ENCODE results near the gene MAN1A1. TPM values are rescaled to one million over a fixed set of nuclear protein-coding genes. Genes with fewer than 3 reads are reported as not detected.

MAN1A1 gene
- total and polyA plus RNA-seq, 4 donors: 68.2 to 209 (median 148) TPM

DNA sequence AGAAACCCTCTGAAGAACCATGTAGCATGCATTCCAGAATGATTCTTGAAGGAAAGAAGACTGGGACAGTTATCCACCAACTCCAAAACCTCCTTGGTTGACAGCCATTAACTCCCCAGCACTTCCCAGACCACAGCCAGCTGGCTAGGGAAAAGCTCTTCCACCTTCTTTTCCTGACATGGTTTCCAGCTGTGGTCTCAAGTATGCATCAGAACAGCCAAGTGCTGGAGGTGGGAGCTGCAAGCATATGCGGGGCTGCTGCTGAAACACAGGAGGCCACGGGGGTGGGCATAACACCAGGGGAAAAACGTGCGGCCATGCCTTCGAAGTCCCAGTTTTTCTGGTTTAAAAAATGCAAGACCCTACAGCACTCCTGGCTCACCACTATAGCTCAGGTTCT, 163.1 kb downstream of the MAN1A1 start:
- Histone ChIP-seq H3K4me1 (ENCODE audit: control insufficient read depth in 4 of 4, insufficient read depth in 4 of 4, low read length in 3 of 4) (no peaks in the 10 kb centered on the region), H3K4me3 (ENCODE audit: low read depth in 1 of 3, low read length in 3 of 3) (no peak overlapping the region), H3K27me3 (ENCODE audit: control insufficient read depth in 4 of 4, insufficient read depth in 4 of 4, low read length in 3 of 4) (no peaks in the 10 kb centered on the region), H3K27ac (ENCODE audit: low read depth in 1 of 2, low read length in 2 of 2) (no peak overlapping the region), H3K9me3 (ENCODE audit: control insufficient read depth in 4 of 4, low read length in 3 of 4) (no peaks in the 10 kb centered on the region), H3K36me3 (ENCODE audit: control insufficient read depth in 4 of 4, insufficient read depth in 3 of 4, low read depth in 1 of 4, low read length in 3 of 4) (peaks cover 5 to 70% (median 58%) of the 10 kb centered on the region in 4 donors), H3K9ac (ENCODE audit: low read depth in 1 of 2, low read length in 2 of 2) (no peak overlapping the region)
- TF ChIP-seq RAD21 (IDR thresholded peaks at IDR 0.05) (no peak), RXRA (IDR thresholded peaks at IDR 0.05) (no peak), EGR1 (IDR thresholded peaks at IDR 0.05; ENCODE audit: low read depth in 2 of 2) (no peak), FOXA2 (IDR thresholded peaks at IDR 0.05) (no peak), HNF4G (IDR thresholded peaks at IDR 0.05) (no peak), SP1 (IDR thresholded peaks at IDR 0.05) (no peak)
- TF ChIP-seq, protein P1, sequence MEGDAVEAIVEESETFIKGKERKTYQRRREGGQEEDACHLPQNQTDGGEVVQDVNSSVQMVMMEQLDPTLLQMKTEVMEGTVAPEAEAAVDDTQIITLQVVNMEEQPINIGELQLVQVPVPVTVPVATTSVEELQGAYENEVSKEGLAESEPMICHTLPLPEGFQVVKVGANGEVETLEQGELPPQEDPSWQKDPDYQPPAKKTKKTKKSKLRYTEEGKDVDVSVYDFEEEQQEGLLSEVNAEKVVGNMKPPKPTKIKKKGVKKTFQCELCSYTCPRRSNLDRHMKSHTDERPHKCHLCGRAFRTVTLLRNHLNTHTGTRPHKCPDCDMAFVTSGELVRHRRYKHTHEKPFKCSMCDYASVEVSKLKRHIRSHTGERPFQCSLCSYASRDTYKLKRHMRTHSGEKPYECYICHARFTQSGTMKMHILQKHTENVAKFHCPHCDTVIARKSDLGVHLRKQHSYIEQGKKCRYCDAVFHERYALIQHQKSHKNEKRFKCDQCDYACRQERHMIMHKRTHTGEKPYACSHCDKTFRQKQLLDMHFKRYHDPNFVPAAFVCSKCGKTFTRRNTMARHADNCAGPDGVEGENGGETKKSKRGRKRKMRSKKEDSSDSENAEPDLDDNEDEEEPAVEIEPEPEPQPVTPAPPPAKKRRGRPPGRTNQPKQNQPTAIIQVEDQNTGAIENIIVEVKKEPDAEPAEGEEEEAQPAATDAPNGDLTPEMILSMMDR (IDR thresholded peaks at IDR 0.05; ENCODE audit: low read depth, low read length, missing input control): no peak
- TF ChIP-seq, protein P2, sequence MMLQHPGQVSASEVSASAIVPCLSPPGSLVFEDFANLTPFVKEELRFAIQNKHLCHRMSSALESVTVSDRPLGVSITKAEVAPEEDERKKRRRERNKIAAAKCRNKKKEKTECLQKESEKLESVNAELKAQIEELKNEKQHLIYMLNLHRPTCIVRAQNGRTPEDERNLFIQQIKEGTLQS (IDR thresholded peaks at IDR 0.05): no peak
- DNase-seq (ENCODE audit: low spot score): no peak
- WGBS: 93% methylated on average over 5 of the region's 5 CpGs

DNA sequence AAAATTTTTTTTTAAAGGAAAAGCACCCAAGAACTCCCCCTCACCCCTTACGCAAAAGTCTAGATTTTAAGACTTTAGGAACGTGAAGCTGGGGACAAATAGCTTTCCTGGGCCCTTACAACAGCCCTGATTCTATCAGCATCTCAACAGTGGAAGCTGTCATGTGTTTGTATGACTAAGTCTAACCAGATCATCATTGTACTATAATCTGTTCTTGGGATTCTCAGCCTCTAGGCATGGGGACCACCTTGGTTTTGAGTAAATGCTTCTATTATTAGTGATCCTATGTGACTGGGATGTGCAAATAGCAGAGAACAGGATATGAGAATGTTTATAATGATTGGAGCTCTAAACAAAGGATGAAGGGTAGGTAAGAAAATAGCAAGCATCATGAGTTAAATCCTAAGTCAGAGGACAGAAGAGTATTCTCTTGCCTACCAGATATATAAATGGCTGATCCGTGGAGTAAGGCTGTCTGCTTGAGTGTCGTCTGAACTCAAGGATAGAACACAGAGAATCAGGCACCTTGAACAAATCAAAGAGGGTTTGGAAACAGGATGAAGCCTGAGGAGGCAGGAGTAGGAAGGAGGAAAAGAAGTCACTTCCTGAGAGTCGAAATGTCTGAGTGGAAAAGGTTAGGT, 165.4 kb downstream of the MAN1A1 start:
- peaks cover 7 to 71% (median 62%) of the 10 kb centered on the region in 4 donors for H3K36me3 ChIP-seq (ENCODE audit: control insufficient read depth in 4 of 4, insufficient read depth in 3 of 4, low read depth in 1 of 4, low read length in 3 of 4)
- no peaks in the 10 kb centered on the region for H3K9me3 ChIP-seq (ENCODE audit: control insufficient read depth in 4 of 4, low read length in 3 of 4)
- TF ChIP-seq EGR1 (IDR thresholded peaks at IDR 0.05; ENCODE audit: low read depth in 2 of 2): no peak
- TF ChIP-seq, protein P3, sequence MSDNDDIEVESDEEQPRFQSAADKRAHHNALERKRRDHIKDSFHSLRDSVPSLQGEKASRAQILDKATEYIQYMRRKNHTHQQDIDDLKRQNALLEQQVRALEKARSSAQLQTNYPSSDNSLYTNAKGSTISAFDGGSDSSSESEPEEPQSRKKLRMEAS (IDR thresholded peaks at IDR 0.05): no peak
- TF ChIP-seq, protein P2 (IDR thresholded peaks at IDR 0.05): no peak
- TF ChIP-seq JUND (IDR thresholded peaks at IDR 0.05): no peak
- no peak for TF ChIP-seq YY1 (IDR thresholded peaks at IDR 0.05)
- TF ChIP-seq, protein P4, sequence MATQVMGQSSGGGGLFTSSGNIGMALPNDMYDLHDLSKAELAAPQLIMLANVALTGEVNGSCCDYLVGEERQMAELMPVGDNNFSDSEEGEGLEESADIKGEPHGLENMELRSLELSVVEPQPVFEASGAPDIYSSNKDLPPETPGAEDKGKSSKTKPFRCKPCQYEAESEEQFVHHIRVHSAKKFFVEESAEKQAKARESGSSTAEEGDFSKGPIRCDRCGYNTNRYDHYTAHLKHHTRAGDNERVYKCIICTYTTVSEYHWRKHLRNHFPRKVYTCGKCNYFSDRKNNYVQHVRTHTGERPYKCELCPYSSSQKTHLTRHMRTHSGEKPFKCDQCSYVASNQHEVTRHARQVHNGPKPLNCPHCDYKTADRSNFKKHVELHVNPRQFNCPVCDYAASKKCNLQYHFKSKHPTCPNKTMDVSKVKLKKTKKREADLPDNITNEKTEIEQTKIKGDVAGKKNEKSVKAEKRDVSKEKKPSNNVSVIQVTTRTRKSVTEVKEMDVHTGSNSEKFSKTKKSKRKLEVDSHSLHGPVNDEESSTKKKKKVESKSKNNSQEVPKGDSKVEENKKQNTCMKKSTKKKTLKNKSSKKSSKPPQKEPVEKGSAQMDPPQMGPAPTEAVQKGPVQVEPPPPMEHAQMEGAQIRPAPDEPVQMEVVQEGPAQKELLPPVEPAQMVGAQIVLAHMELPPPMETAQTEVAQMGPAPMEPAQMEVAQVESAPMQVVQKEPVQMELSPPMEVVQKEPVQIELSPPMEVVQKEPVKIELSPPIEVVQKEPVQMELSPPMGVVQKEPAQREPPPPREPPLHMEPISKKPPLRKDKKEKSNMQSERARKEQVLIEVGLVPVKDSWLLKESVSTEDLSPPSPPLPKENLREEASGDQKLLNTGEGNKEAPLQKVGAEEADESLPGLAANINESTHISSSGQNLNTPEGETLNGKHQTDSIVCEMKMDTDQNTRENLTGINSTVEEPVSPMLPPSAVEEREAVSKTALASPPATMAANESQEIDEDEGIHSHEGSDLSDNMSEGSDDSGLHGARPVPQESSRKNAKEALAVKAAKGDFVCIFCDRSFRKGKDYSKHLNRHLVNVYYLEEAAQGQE (IDR thresholded peaks at IDR 0.05): no peak
- TF ChIP-seq FOXA2 (IDR thresholded peaks at IDR 0.05): no peak
- no peak for TF ChIP-seq FOXA1 (IDR thresholded peaks at IDR 0.05)
- TF ChIP-seq HNF4A (conservative IDR thresholded peaks at IDR 0.05): no peak
- TF ChIP-seq SP1 (IDR thresholded peaks at IDR 0.05): no peak
- TF ChIP-seq, protein P1 (IDR thresholded peaks at IDR 0.05; ENCODE audit: low read depth, low read length, missing input control): no peak
- TF ChIP-seq GABPA (IDR thresholded peaks at IDR 0.05 in 1 of 2, conservative IDR thresholded peaks at IDR 0.05 in 1 of 2): no peak
- TF ChIP-seq TAF1 (conservative IDR thresholded peaks at IDR 0.05): no peak
- TF ChIP-seq RXRA (IDR thresholded peaks at IDR 0.05): no peak
- H3K27ac ChIP-seq (ENCODE audit: low read depth in 1 of 2, low read length in 2 of 2): no peak overlapping the region
- no peaks in the 10 kb centered on the region for H3K27me3 ChIP-seq (ENCODE audit: control insufficient read depth in 4 of 4, insufficient read depth in 4 of 4, low read length in 3 of 4)
- H3K4me3 ChIP-seq (ENCODE audit: low read depth in 1 of 3, low read length in 3 of 3): no peak overlapping the region
- DNase-seq (ENCODE audit: low spot score): no peak
- WGBS: 90% methylated on average over 5 of the region's 5 CpGs
- no peaks in the 10 kb centered on the region for H3K4me1 ChIP-seq (ENCODE audit: control insufficient read depth in 4 of 4, insufficient read depth in 4 of 4, low read length in 3 of 4)
- H3K9ac ChIP-seq (ENCODE audit: low read depth in 1 of 2, low read length in 2 of 2): no peak overlapping the region

Measured in liver (tissue), 9 donors.